GM18868 (cell line): ENCODE results near the gene GPR179.

ENCODE experiments used
- ATAC-seq: cut with Tn5 transposase; IDR thresholded peaks from one replicate; pipeline ENCODE4 v1.9.1; 2021; ENCODE audit warnings: mild to moderate bottlenecking, moderate library complexity; ENCODE audit not compliant: unreplicated experiment

GPR179 gene

GRCh38 chr17:38349097-38349730, 5.5 kb upstream of the GPR179 start:
- no peak for ATAC-seq

- ATAC-seq: no peak
These were observed 2.0 kb upstream of the GPR179 start for GRCh38 chr17:38345743-38346142.

GRCh38 chr17:38344420-38344745, 627 bp upstream of the GPR179 start:
- no peak for ATAC-seq

GRCh38 chr17:38342886-38343607, 709 bp downstream of the GPR179 start:
- ATAC-seq: no peak

- no peak for ATAC-seq
These were observed 2.6 kb downstream of the GPR179 start for GRCh38 chr17:38341035-38341721.

- no peak for ATAC-seq
These were observed 3.9 kb downstream of the GPR179 start for GRCh38 chr17:38339891-38340290.

- ATAC-seq: no peak
These were observed 5.2 kb downstream of the GPR179 start for GRCh38 chr17:38338535-38338934.

GRCh38 chr17:38338053-38338452, 5.7 kb downstream of the GPR179 start:
- ATAC-seq: no peak

GRCh38 chr17:38336838-38337237, 6.9 kb downstream of the GPR179 start:
- ATAC-seq: no peak

GRCh38 chr17:38334480-38335364, 9.0 kb downstream of the GPR179 start:
- ATAC-seq: no peak

- no peak for ATAC-seq
These were observed 10.0 kb downstream of the GPR179 start for GRCh38 chr17:38333635-38334295.

- no peak for ATAC-seq
These were observed 11.0 kb downstream of the GPR179 start for GRCh38 chr17:38332735-38333134.

GRCh38 chr17:38330941-38331411, 12.8 kb downstream of the GPR179 start:
- ATAC-seq: no peak

GRCh38 chr17:38329808-38330730, 13.7 kb downstream of the GPR179 start:
- no peak for ATAC-seq

GRCh38 chr17:38329284-38329683, 14.5 kb downstream of the GPR179 start:
- ATAC-seq: no peak

GRCh38 chr17:38328620-38329019, 15.1 kb downstream of the GPR179 start:
- no peak for ATAC-seq

- ATAC-seq: no peak
These were observed 15.8 kb downstream of the GPR179 start for GRCh38 chr17:38327936-38328335.

GRCh38 chr17:38326996-38327792, 16.6 kb downstream of the GPR179 start:
- ATAC-seq: no peak
